Measurements from ENCODE around the gene HOXA4. TPM values are rescaled to one million over a fixed set of nuclear protein-coding genes. Genes with fewer than 3 reads are reported as not detected.

The HOXA4 gene
- total and polyA plus RNA-seq, 2 of the 4 experiments (the other 2 are of a cell fraction), result 0.36 to 8.0 TPM

DNA sequence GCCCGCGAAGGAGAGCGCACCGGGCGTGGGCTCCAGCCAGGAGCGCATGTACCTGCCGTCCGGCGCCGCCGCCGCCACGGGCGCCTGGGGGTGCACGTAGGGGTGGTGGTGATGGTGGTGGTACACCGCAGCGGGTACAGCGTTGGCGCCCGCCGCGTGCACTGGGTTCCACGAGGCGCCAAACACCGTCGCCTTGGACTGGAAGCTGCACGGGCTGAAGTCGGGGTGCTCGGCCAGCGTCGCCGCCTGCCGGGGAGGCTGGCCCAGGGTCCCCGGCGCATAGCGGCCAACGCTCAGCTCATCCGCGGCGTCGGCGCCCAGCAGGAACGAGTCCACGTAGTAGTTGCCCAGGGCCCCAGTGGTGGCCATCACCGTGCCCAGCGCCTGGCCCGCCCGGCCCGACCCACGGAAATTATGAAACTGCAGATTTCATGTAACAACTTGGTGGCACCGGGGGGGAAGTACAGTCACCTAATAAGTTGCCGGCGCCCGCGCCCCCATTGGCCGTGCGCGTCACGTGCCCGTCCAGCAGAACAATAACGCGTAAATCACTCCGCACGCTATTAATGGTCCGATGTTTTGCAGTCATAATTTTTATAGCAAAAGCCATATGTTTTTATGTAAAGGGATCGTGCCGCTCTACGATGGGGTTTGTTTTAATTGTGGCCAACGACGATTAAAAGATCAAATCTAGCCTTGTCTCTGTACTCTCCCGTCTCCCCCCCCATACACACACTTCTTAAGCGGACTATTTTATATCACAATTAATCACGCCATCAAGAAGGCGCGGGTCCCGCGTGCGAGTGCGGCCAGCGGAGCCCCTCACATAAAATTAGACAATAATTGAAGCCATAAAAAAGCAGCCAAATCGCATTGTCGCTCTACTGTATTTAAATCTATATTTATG, 34.8 kb upstream of the HOXA4 start, which contains the start of gene HOXA9:
HOXA9 (minus strand) TSS at position 449 of the 907 bp plus-strand sequence; CDS start at position 369, 80 bp downstream.
- Histone ChIP-seq H3K9ac (ENCODE audit: low read depth, low read length) (no peak within 1 kb of the TSS), H4K8ac (ENCODE audit: low read depth in 2 of 2, low read length in 2 of 2) (no peak within 1 kb of the TSS), H3K27me3 (ENCODE audit: control insufficient read depth, insufficient read depth, low read length) (peaks cover 73% of the 10 kb centered on the region), H3K14ac (replicated peaks; ENCODE audit: low read depth, low read length) (no peak within 1 kb of the TSS), H4K20me1 (ENCODE audit: insufficient read depth, low read length) (0 out of 2 replicates have a peak, but pooled peaks cover 3% of the 10 kb centered on the region), H2BK5ac (ENCODE audit: low read depth, low read length, poor library complexity, severe bottlenecking) (no peak within 1 kb of the TSS), H4K5ac (ENCODE audit: low read depth, low read length) (no peak within 1 kb of the TSS), H3K56ac (ENCODE audit: extremely low read depth, insufficient read depth, low read length) (no peak within 1 kb of the TSS), H3K9me1 (ENCODE audit: insufficient read depth, low read length) (no peaks in the 10 kb centered on the region), H2BK20ac (ENCODE audit: low read depth, low read length) (no peak within 1 kb of the TSS), H2AK9ac (replicated peaks; ENCODE audit: low read depth, low read length, poor library complexity) (peak within 1 kb of the TSS; percentile 59), H3K4me2 (ENCODE audit: low read depth, low read length) (peak within 1 kb of the TSS; percentile 60), H3K9me3 (ENCODE audit: control insufficient read depth, insufficient read depth, low read length) (peaks cover 21% of the 10 kb centered on the region), H3K79me1 (ENCODE audit: low read depth in 1 of 2, low read length in 2 of 2) (no peaks in the 10 kb centered on the region), H2BK120ac (ENCODE audit: low read depth, low read length) (no peak within 1 kb of the TSS), H2AK5ac (ENCODE audit: low read depth, low read length) (no peak within 1 kb of the TSS), H3K4ac (ENCODE audit: low read depth, low read length) (no peak within 1 kb of the TSS), H3K36me3 (ENCODE audit: control insufficient read depth, insufficient read depth, low read length) (no peaks in the 10 kb centered on the region), H2BK15ac (ENCODE audit: low read depth, low read length) (no peak within 1 kb of the TSS), H3K23ac (ENCODE audit: low read depth, low read length) (no peak within 1 kb of the TSS), H4K91ac (ENCODE audit: insufficient read depth, low read depth, low read length) (no peak within 1 kb of the TSS), H3K4me3 (ENCODE audit: insufficient read depth, low read depth, low read length) (peak within 1 kb of the TSS; percentile 44), H3K27ac (ENCODE audit: insufficient read depth, low read length) (no peak within 1 kb of the TSS), H2AFZ (replicated peaks; ENCODE audit: low read length, poor library complexity) (peak within 1 kb of the TSS; percentile 88), H3K4me1 (ENCODE audit: control insufficient read depth, insufficient read depth, low read length) (no peaks in the 10 kb centered on the region; the same call in 1 of the 2 replicates), H3K18ac (ENCODE audit: low read depth, low read length) (no peak within 1 kb of the TSS)
- dilution Hi-C loops (cut with HindIII; ENCODE audit: low sequenced_read_pairs, unreplicated experiment), result no loop called here
- ChIA-PET CTCF (interaction anchor here (1.6 kb wide), 1 partner anchor 31 kb away, joined by 3 read pairs; no protein-coding TSS in a partner anchor), POLR2A (ENCODE audit: unreplicated experiment) (interaction anchor here (0.6 kb wide), 1 partner anchor 695 kb away, joined by 3 read pairs; no protein-coding TSS in a partner anchor)
- ATAC-seq (ENCODE audit: low read depth) (no peak), DNase-seq (peak; percentile 61)
- TF ChIP-seq RFX5 (IDR thresholded peaks at IDR 0.05; ENCODE audit: low read depth, low read length), result no peak
- peak; percentile 94 for TF ChIP-seq USF2 (IDR thresholded peaks at IDR 0.05; ENCODE audit: low read depth, low read length)
- TF ChIP-seq BHLHE40 (IDR thresholded peaks at IDR 0.05; ENCODE audit: low read depth, low read length), result peak; percentile 46; the same call in 1 of the 2 replicates
- 2% methylated on average over 27 of the region's 82 CpGs; no CpG with 5 or more reads in 1 of the 2 experiments for WGBS, 2 experiments (ENCODE audit: extremely low coverage in 2 of 2, insufficient read length in 1 of 2)
- in situ Hi-C loops (cut with MboI; ENCODE audit: low sequenced_read_pairs), result no loop called here
- no TSS peak for BruUV-seq (replicated peaks)
- intact Hi-C loops (cut with micrococcal nuclease), result loop anchor here (10.0 kb wide), 1 partner anchor 1911 kb away; no protein-coding TSS in a partner anchor

Measured in IMR-90 (cell line).